H1 (cell line): Measurements from ENCODE around the gene REPS1.

Experiments
- EP300 ChIP-seq, 2 experiments: IDR thresholded peaks; 1 replicate in 1 of 2; 2 replicates in 1 of 2; pipeline ENCODE4 v1.6.1; 2011 to 2012; ENCODE audit warnings: low read depth in 2 of 2, low read length in 2 of 2, mild to moderate bottlenecking in 2 of 2, borderline replicate concordance in 1 of 2, inconsistent platforms in 1 of 2, moderate library complexity in 1 of 2
- EZH2 ChIP-seq: fragments of 200-600 bp; sonication (generic); IDR thresholded peaks from 2 replicates; pipeline ENCODE4 v1.7.1; 2012; ENCODE audit warnings: low read depth, mild to moderate bottlenecking, moderate library complexity, low read length, inconsistent platforms; ENCODE audit not compliant: severe bottlenecking
- MAFK ChIP-seq: IDR thresholded peaks from 2 replicates; pipeline ENCODE4 v1.6.1; 2012; ENCODE audit warnings: low read depth, mild to moderate bottlenecking, improper control_type of control experiment, low read length
- POLR2A ChIP-seq, 2 experiments: IDR thresholded peaks; 1 replicate in 1 of 2; 2 replicates in 1 of 2; pipeline ENCODE4 v1.6.1; 2011; ENCODE audit warnings: low read depth in 2 of 2, low read length in 2 of 2, mild to moderate bottlenecking in 2 of 2; ENCODE audit errors: control extremely low read depth in 1 of 2
- RAD21 ChIP-seq, 2 experiments: IDR thresholded peaks in 1 of 2; conservative IDR thresholded peaks in 1 of 2; 2 replicates each; pipeline ENCODE4 v1.6.1; 2011; ENCODE audit warnings: low read depth in 2 of 2, low read length in 2 of 2, improper control_type of control experiment in 1 of 2, inconsistent platforms in 1 of 2, mild to moderate bottlenecking in 1 of 2, moderate library complexity in 1 of 2
- SP2 ChIP-seq: IDR thresholded peaks from 2 replicates; pipeline ENCODE4 v1.6.1; 2012; ENCODE audit warnings: mild to moderate bottlenecking, low read length, inconsistent platforms
- TF ChIP-seq, protein P1 (sequence below), 3 experiments: IDR thresholded peaks; 1 replicate in 2 of 3; 2 replicates in 1 of 3; pipeline versions ENCODE4 v1.5.1 to v1.6.1; 2011; ENCODE audit warnings: low read length in 3 of 3, mild to moderate bottlenecking in 3 of 3, inconsistent platforms in 2 of 3, low read depth in 1 of 3, moderate library complexity in 1 of 3; ENCODE audit not compliant: insufficient read depth in 1 of 3; ENCODE audit errors: control extremely low read depth in 1 of 3
- TF ChIP-seq, protein P2 (sequence below): IDR thresholded peaks from 2 replicates; pipeline ENCODE4 v1.6.1; 2011; ENCODE audit warnings: low read length, improper control_type of control experiment

DNA sequence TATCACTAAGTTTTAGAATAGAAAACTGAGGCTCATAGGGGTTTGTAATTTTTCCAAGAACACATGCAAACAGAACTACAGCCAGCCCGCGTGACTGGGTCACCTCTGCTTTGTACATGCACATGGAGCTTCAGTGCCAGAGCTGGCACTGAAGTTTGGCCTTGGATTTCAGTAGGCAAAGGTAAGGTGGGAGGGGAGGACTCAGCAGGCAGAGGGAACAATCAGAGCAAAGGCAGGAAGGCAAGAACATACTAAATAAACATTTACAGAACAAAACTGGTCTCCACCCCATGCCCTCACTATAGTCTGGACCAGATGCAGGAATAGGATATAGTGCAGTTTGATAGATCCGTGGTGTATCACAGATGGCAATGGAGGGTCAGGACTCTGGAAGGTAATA lies 26.9 kb upstream of the REPS1 start:
- TF ChIP-seq, protein P1, sequence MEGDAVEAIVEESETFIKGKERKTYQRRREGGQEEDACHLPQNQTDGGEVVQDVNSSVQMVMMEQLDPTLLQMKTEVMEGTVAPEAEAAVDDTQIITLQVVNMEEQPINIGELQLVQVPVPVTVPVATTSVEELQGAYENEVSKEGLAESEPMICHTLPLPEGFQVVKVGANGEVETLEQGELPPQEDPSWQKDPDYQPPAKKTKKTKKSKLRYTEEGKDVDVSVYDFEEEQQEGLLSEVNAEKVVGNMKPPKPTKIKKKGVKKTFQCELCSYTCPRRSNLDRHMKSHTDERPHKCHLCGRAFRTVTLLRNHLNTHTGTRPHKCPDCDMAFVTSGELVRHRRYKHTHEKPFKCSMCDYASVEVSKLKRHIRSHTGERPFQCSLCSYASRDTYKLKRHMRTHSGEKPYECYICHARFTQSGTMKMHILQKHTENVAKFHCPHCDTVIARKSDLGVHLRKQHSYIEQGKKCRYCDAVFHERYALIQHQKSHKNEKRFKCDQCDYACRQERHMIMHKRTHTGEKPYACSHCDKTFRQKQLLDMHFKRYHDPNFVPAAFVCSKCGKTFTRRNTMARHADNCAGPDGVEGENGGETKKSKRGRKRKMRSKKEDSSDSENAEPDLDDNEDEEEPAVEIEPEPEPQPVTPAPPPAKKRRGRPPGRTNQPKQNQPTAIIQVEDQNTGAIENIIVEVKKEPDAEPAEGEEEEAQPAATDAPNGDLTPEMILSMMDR (IDR thresholded peaks at IDR 0.05; ENCODE audit: control extremely low read depth in 1 of 3, insufficient read depth in 1 of 3, low read depth in 1 of 3, low read length in 3 of 3) = no peak
- no peak for TF ChIP-seq POLR2A (IDR thresholded peaks at IDR 0.05; ENCODE audit: control extremely low read depth in 1 of 2, low read depth in 2 of 2, low read length in 2 of 2)
- TF ChIP-seq MAFK = no peak
- TF ChIP-seq EP300 (IDR thresholded peaks at IDR 0.05; ENCODE audit: borderline replicate concordance in 1 of 2, low read depth in 2 of 2, low read length in 2 of 2) = no peak
- TF ChIP-seq RAD21 (IDR thresholded peaks at IDR 0.05 in 1 of 2, conservative IDR thresholded peaks at IDR 0.05 in 1 of 2; ENCODE audit: low read depth in 2 of 2, low read length in 2 of 2) = no peak
- TF ChIP-seq, protein P2, sequence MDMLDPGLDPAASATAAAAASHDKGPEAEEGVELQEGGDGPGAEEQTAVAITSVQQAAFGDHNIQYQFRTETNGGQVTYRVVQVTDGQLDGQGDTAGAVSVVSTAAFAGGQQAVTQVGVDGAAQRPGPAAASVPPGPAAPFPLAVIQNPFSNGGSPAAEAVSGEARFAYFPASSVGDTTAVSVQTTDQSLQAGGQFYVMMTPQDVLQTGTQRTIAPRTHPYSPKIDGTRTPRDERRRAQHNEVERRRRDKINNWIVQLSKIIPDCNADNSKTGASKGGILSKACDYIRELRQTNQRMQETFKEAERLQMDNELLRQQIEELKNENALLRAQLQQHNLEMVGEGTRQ = no peak
- no peak for TF ChIP-seq SP2
- no peak for TF ChIP-seq EZH2
